DND-41 (cell line): ENCODE measurements around the gene GRK1.

Experiments
- ATAC-seq: fragments of 200-7000 bp; cut with Tn5 transposase; 3 replicates; pipeline ENCODE4 v1.9.1; 2021; ENCODE audit warnings: low read depth; ENCODE audit not compliant: insufficient read depth
- DNase-seq: peaks from one replicate; pipeline ENCODE4 v3.0.0-alpha.2; 2020
- H2AFZ ChIP-seq: 2 replicates; pipeline ENCODE4 v1.6.0; 2012; ENCODE audit warnings: low read depth, low read length
- H3K27ac ChIP-seq: 2 replicates; pipeline ENCODE4 v1.5.1; 2012; ENCODE audit warnings: low read length, inconsistent platforms
- H3K27me3 ChIP-seq: fragments of 200-600 bp; sonication (generic); 2 replicates; pipeline ENCODE4 v1.6.0; 2012; ENCODE audit warnings: low read length, mild to moderate bottlenecking, inconsistent platforms; ENCODE audit not compliant: insufficient read depth, poor library complexity
- H3K36me3 ChIP-seq: 2 replicates; pipeline ENCODE4 v1.5.1; 2012; ENCODE audit warnings: low read length, inconsistent platforms; ENCODE audit not compliant: insufficient read depth
- H3K4me1 ChIP-seq: 2 replicates; pipeline ENCODE4 v1.5.1; 2012; ENCODE audit warnings: mild to moderate bottlenecking, low read length; ENCODE audit not compliant: insufficient read depth
- H3K4me2 ChIP-seq: 2 replicates; pipeline ENCODE4 v1.6.0; 2012; ENCODE audit warnings: mild to moderate bottlenecking, moderate library complexity, low read length, inconsistent platforms; ENCODE audit not compliant: insufficient read depth
- H3K4me3 ChIP-seq, 2 experiments: fragments of 200-600 bp in 1 of 2; shearing (Covaris generic) in 1 of 2; 2 replicates each; pipeline ENCODE4 v1.5.1; 2012 to 2016; ENCODE audit warnings: inconsistent platforms in 2 of 2, low read length in 2 of 2, mild to moderate bottlenecking in 2 of 2, low read depth in 1 of 2, moderate library complexity in 1 of 2
- H3K79me2 ChIP-seq: 2 replicates; pipeline ENCODE4 v1.6.0; 2012; ENCODE audit warnings: low read length, inconsistent platforms; ENCODE audit not compliant: insufficient read depth
- H3K9ac ChIP-seq: 2 replicates; pipeline ENCODE4 v1.6.0; 2012; ENCODE audit warnings: low read depth, mild to moderate bottlenecking, inconsistent platforms, low read length, moderate library complexity
- H3K9me3 ChIP-seq: 2 replicates; pipeline ENCODE4 v1.5.1; 2012; ENCODE audit warnings: low read length, moderate library complexity, mild to moderate bottlenecking, inconsistent platforms; ENCODE audit not compliant: insufficient read depth, severe bottlenecking
- H4K20me1 ChIP-seq: 2 replicates; pipeline ENCODE4 v1.6.0; 2012; ENCODE audit warnings: low read length; ENCODE audit not compliant: insufficient read depth
- CTCF ChIP-seq: IDR thresholded peaks from 2 replicates; pipeline ENCODE4 v1.5.1; 2012; ENCODE audit warnings: borderline replicate concordance, low read length, moderate library complexity, mild to moderate bottlenecking; ENCODE audit not compliant: poor library complexity, severe bottlenecking; ENCODE audit errors: extremely low read depth
- EZH2 ChIP-seq: IDR thresholded peaks from 3 replicates; pipeline ENCODE4 v1.6.1; 2012; ENCODE audit warnings: borderline replicate concordance, low read depth, mild to moderate bottlenecking, moderate library complexity, low read length, inconsistent platforms; ENCODE audit not compliant: severe bottlenecking

The GRK1 gene

GRCh38 chr13:113666951-113667701 is at the start of gene GRK1:
Gene GRK1 (plus strand): TSS chr13:113667219. CDS start chr13:113667387, 168 bp downstream.
- Histone ChIP-seq H3K4me3 (no peak within 1 kb of the TSS), H3K4me2 (no peak within 1 kb of the TSS), H3K4me1 (no peaks in the 10 kb centered on the region; the same call in 1 of the 2 replicates), H2AFZ (no peak within 1 kb of the TSS), H3K27ac (no peak within 1 kb of the TSS), H3K9me3 (no peaks in the 10 kb centered on the region), H3K9ac (no peak within 1 kb of the TSS), H3K36me3 (no peaks in the 10 kb centered on the region), H3K79me2 (no peaks in the 10 kb centered on the region), H4K20me1 (peaks cover 29% of the 10 kb centered on the region), H3K27me3 (no peaks in the 10 kb centered on the region)
- DNase-seq, result no peak
- TF ChIP-seq CTCF (no peak), EZH2 (no peak)
- no peak; the same call in 2 of the 3 replicates for ATAC-seq

- H2AFZ ChIP-seq, result no peak overlapping the region
- H3K9ac ChIP-seq, result no peak overlapping the region
- DNase-seq (no peak), ATAC-seq (no peak)
- no peak overlapping the region for H3K27ac ChIP-seq
- H3K4me3 ChIP-seq, result no peak overlapping the region
- peaks cover 91% of the 10 kb centered on the region for H3K79me2 ChIP-seq
- H3K4me1 ChIP-seq, result no peaks in the 10 kb centered on the region
- H3K9me3 ChIP-seq, result no peaks in the 10 kb centered on the region
- peaks cover 94% of the 10 kb centered on the region for H4K20me1 ChIP-seq
- no peak overlapping the region for H3K4me2 ChIP-seq
- H3K27me3 ChIP-seq, result no peaks in the 10 kb centered on the region
- no peak for TF ChIP-seq EZH2
- no peak for TF ChIP-seq CTCF
- H3K36me3 ChIP-seq, result peaks cover 73% of the 10 kb centered on the region
Observed at GRCh38 chr13:113617961-113618360, 49.1 kb upstream of the GRK1 start.

- no peak overlapping the region for H3K4me2 ChIP-seq
- H2AFZ ChIP-seq, result no peak overlapping the region
- H3K36me3 ChIP-seq, result peaks cover 73% of the 10 kb centered on the region
- peaks cover 97% of the 10 kb centered on the region for H4K20me1 ChIP-seq
- H3K9me3 ChIP-seq, result no peaks in the 10 kb centered on the region
- H3K4me3 ChIP-seq, result no peak overlapping the region
- no peaks in the 10 kb centered on the region for H3K27me3 ChIP-seq
- H3K9ac ChIP-seq, result no peak overlapping the region
- DNase-seq, result no peak
- H3K79me2 ChIP-seq, result peaks cover 91% of the 10 kb centered on the region
- TF ChIP-seq EZH2 (no peak), CTCF (no peak)
- no peaks in the 10 kb centered on the region for H3K4me1 ChIP-seq
- H3K27ac ChIP-seq, result no peak overlapping the region
- ATAC-seq, result no peak
Observed at GRCh38 chr13:113618455-113618854, 48.6 kb upstream of the GRK1 start.
